Gastroesophageal sphincter (tissue), 4 donors: ENCODE data around the gene SDK1. TPM values are rescaled to one million over a fixed set of nuclear protein-coding genes. Genes with fewer than 3 reads are reported as not detected.

Source experiments
- ATAC-seq: fragments of 150-250 bp; one replicate; pipeline ENCODE4 v1.9.1; 2016; ENCODE audit warnings: mild to moderate bottlenecking, moderate library complexity
- H3K27ac ChIP-seq, 4 donors: fragments of 200-600 bp; sonication (generic) in 3 of 4; 1 replicate in 3 of 4; 2 replicates in 1 of 4; pipeline ENCODE4 v1.5.1; 2016 to 2019
- H3K27me3 ChIP-seq: fragments of 200-600 bp; sonication (generic); one replicate; pipeline ENCODE4 v1.5.1; 2019
- H3K36me3 ChIP-seq, 2 donors: fragments of 200-600 bp; sonication (generic); one replicate each; pipeline ENCODE4 v1.5.1; 2019; ENCODE audit warnings: control low read depth in 1 of 2
- H3K4me1 ChIP-seq, 3 donors: fragments of 200-600 bp; sonication (generic); 1 replicate in 2 of 3; 2 replicates in 1 of 3; pipeline ENCODE4 v1.5.1; 2016 to 2019; ENCODE audit warnings: control low read depth in 2 of 3
- H3K4me3 ChIP-seq, 2 donors: fragments of 200-600 bp; sonication (generic); one replicate each; pipeline ENCODE4 v1.5.1; 2019; ENCODE audit warnings: mild to moderate bottlenecking in 1 of 2, moderate library complexity in 1 of 2
- H3K9me3 ChIP-seq, 3 donors: fragments of 200-600 bp; sonication (generic); one replicate each; pipeline ENCODE4 v1.5.1; 2017 to 2019; ENCODE audit warnings: control low read depth in 2 of 3
- CTCF ChIP-seq, 4 experiments: fragments of 200-600 bp in 2 of 4; fragments of 450-650 bp in 2 of 4; sonication (generic) in 1 of 4; IDR thresholded peaks; one replicate each; pipeline ENCODE4 v1.5.1; 2017 to 2019; ENCODE audit warnings: antibody characterized with exemption in 4 of 4, mild to moderate bottlenecking in 2 of 4, moderate library complexity in 2 of 4
- EP300 ChIP-seq: sonication (generic); formaldehyde crosslinking; IDR thresholded peaks from one replicate; pipeline ENCODE4 v1.6.1; 2017; ENCODE audit warnings: antibody characterized with exemption, mild to moderate bottlenecking
- POLR2A ChIP-seq, 2 donors: fragments of 450-650 bp; IDR thresholded peaks; one replicate each; pipeline ENCODE4 v1.6.1; 2017; ENCODE audit warnings: antibody characterized with exemption in 2 of 2, mild to moderate bottlenecking in 2 of 2, moderate library complexity in 1 of 2
- POLR2AphosphoS5 ChIP-seq: sonication (generic); formaldehyde crosslinking; IDR thresholded peaks from one replicate; pipeline ENCODE4 v1.6.1; 2017; ENCODE audit warnings: antibody characterized with exemption
- WGBS, 2 donors: methylation state at CpG; one replicate each; pipeline ENCODE4 v1.1.5; 2018; ENCODE audit warnings: low coverage in 1 of 2; 5-methylcytosine and 5-hydroxymethylcytosine counted together
- total RNA-seq, 4 donors: library from RNA; depleted of rRNA; stranded (reverse); fragments of >200 nt; gene quantifications; one replicate each; pipeline ENCODE4 v1.1.0, GENCODE V29; 2016

The SDK1 gene
- total RNA-seq, 4 donors from 2014 or later, result 6.1 to 13.6 (median 8.7) TPM

DNA sequence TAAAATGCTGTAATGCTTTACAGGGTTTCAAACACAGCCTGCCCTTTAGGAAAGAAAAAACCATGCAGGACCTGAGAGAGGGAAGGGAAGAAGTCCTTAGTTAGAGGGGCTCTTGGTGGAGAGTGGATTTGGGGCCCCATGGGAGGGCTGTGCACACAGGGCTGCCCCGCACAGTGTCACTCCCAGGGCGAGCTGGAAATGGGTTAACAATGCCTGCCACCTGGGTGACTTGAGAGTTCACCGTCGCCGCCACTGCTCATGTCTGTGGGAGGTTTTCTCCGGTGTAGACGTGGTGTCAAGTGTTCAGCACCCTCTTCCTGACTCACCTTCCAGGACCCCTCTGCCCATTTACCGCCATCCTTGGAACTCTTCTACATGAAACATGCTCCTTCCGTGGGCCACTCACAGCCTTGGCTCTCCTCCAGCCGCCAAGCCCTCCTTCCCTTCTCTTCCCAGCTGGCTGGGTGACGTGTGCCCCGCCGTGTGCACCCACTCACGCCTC, 686.4 kb downstream of the SDK1 start:
- no peak for ATAC-seq
- 20 to 86% methylated on average over 4 to 10 of the region's 14 CpGs for WGBS, 2 donors
- Histone ChIP-seq H3K4me1 (no peaks in the 10 kb centered on the region), H3K27me3 (no peaks in the 10 kb centered on the region), H3K27ac (no peak overlapping the region), H3K36me3 (peaks cover 0 to 12% of the 10 kb centered on the region in 2 donors), H3K9me3 (no peaks in the 10 kb centered on the region), H3K4me3 (no peak overlapping the region)
- TF ChIP-seq POLR2A (IDR thresholded peaks at IDR 0.05) (no peak), POLR2AphosphoS5 (no peak), EP300 (no peak), CTCF (IDR thresholded peaks at IDR 0.05) (no peak)

- 80 to 96% methylated on average over 1 to 5 of the region's 11 CpGs for WGBS, 2 donors
- ATAC-seq, result no peak
- Histone ChIP-seq H3K27me3 (no peaks in the 10 kb centered on the region), H3K36me3 (peaks cover 0 to 12% of the 10 kb centered on the region in 2 donors), H3K4me1 (no peaks in the 10 kb centered on the region), H3K27ac (no peak overlapping the region), H3K4me3 (no peak overlapping the region), H3K9me3 (no peaks in the 10 kb centered on the region)
- no peak for TF ChIP-seq POLR2A (IDR thresholded peaks at IDR 0.05)
- TF ChIP-seq CTCF (IDR thresholded peaks at IDR 0.05), result no peak
- TF ChIP-seq POLR2AphosphoS5, result no peak
- no peak for TF ChIP-seq EP300
These were observed 688.7 kb downstream of the SDK1 start for GRCh38 chr7:3989723-3990122.

GRCh38 chr7:3991731-3992231, 690.7 kb downstream of the SDK1 start:
- ATAC-seq, result no peak

GRCh38 chr7:3992841-3993240, 691.8 kb downstream of the SDK1 start:
- Histone ChIP-seq H3K36me3 (peaks cover 0 to 12% of the 10 kb centered on the region in 2 donors), H3K27me3 (peaks cover 3% of the 10 kb centered on the region), H3K27ac (no peak overlapping the region), H3K4me3 (no peak overlapping the region), H3K9me3 (no peaks in the 10 kb centered on the region), H3K4me1 (no peaks in the 10 kb centered on the region)
- TF ChIP-seq POLR2AphosphoS5 (no peak), POLR2A (IDR thresholded peaks at IDR 0.05) (no peak), EP300 (no peak), CTCF (IDR thresholded peaks at IDR 0.05) (no peak)
- no peak for ATAC-seq
- 92% methylated on average over 6 to 7 of the region's 7 CpGs for WGBS, 2 donors

More at GRCh38 chr7:3991731-3992231, 690.7 kb downstream of the SDK1 start:
- TF ChIP-seq POLR2A (IDR thresholded peaks at IDR 0.05), result no peak
- TF ChIP-seq EP300, result no peak
- no peak for TF ChIP-seq POLR2AphosphoS5
- no peak for TF ChIP-seq CTCF (IDR thresholded peaks at IDR 0.05)
- H3K4me3 ChIP-seq, result no peak overlapping the region
- H3K27me3 ChIP-seq, result no peaks in the 10 kb centered on the region
- WGBS, 2 donors, result 93 to 94% methylated on average over 3 of the region's 9 CpGs
- H3K4me1 ChIP-seq, result no peaks in the 10 kb centered on the region
- H3K36me3 ChIP-seq, result peaks cover 0 to 12% of the 10 kb centered on the region in 2 donors
- no peak overlapping the region for H3K27ac ChIP-seq
- no peaks in the 10 kb centered on the region for H3K9me3 ChIP-seq

GRCh38 chr7:3994764-3995163, 693.7 kb downstream of the SDK1 start:
- Histone ChIP-seq H3K4me3 (no peak overlapping the region), H3K9me3 (no peaks in the 10 kb centered on the region), H3K27ac (no peak overlapping the region), H3K4me1 (no peaks in the 10 kb centered on the region), H3K27me3 (peaks cover 5% of the 10 kb centered on the region), H3K36me3 (peaks cover 0 to 4% of the 10 kb centered on the region in 2 donors)
- WGBS, 2 donors, result 85 to 100% methylated on average over 3 to 5 of the region's 5 CpGs
- TF ChIP-seq EP300 (no peak), POLR2A (IDR thresholded peaks at IDR 0.05) (no peak), POLR2AphosphoS5 (no peak), CTCF (IDR thresholded peaks at IDR 0.05) (no peak)
- no peak for ATAC-seq
